HFFc6 (cell line): ENCODE results near the gene SRL. TPM values are rescaled to one million over a fixed set of nuclear protein-coding genes. Genes with fewer than 3 reads are reported as not detected.
A peak's percentile ranks its signal among the peaks of the same experiment; 100 is the strongest.
"Not testable (repeated sequence)": the region's sequence is repeated elsewhere in the genome, so short reads cannot be mapped to it uniquely, and the experiment has no call there.

ENCODE experiments used
- DNase-seq: peaks from one replicate; pipeline ENCODE4 v3.0.0-alpha.2; 2018
- H3K27ac Mint-ChIP-seq: 2 replicates; pipeline ENCODE4 v1.8.0; 2020; ENCODE audit warnings: mild to moderate bottlenecking, mixed read lengths
- H3K27me3 Mint-ChIP-seq: 2 replicates; pipeline ENCODE4 v1.8.0; 2021; ENCODE audit warnings: mild to moderate bottlenecking, moderate library complexity, mixed read lengths; ENCODE audit not compliant: insufficient read depth
- H3K36me3 Mint-ChIP-seq: 2 replicates; pipeline ENCODE4 v1.8.0; 2021; ENCODE audit warnings: low read depth, mixed read lengths
- H3K4me1 Mint-ChIP-seq: 2 replicates; pipeline ENCODE4 v1.8.0; 2020; ENCODE audit warnings: low read depth, mixed read lengths
- H3K4me3 Mint-ChIP-seq: 2 replicates; pipeline ENCODE4 v1.8.0; 2020; ENCODE audit warnings: mild to moderate bottlenecking, moderate library complexity, mixed read lengths
- H3K9me3 Mint-ChIP-seq: 2 replicates; pipeline ENCODE4 v1.8.0; 2020; ENCODE audit warnings: mild to moderate bottlenecking, mixed read lengths
- CTCF ChIP-seq: fragments of 200-600 bp; sonication (generic); IDR thresholded peaks from 2 replicates; pipeline ENCODE4 v1.5.0; 2021; ENCODE audit warnings: antibody characterized with exemption, mild to moderate bottlenecking
- total RNA-seq, 6 experiments: library from RNA; stranded (reverse); fragmentation: NEBNext Ultra II Directional; extraction: Animal tissue kit (Norgen Biotek cat#: 25700); gene quantifications; 2 replicates in 1 of 6; 3 replicates in 5 of 6; pipeline ENCODE4 v1.2.3, GENCODE V29; 2021

SRL gene
- total RNA-seq, 6 experiments from 2014 or later: not detected

- H3K9me3 Mint-ChIP-seq: no peaks in the 10 kb centered on the region
- TF ChIP-seq CTCF: no peak
- no peaks in the 10 kb centered on the region for H3K36me3 Mint-ChIP-seq
- H3K4me3 Mint-ChIP-seq: no peak overlapping the region
- peak overlapping the region; percentile 95; the same call in 1 of the 2 replicates for H3K27ac Mint-ChIP-seq
- DNase-seq: no peak
- peaks cover 21% of the 10 kb centered on the region for H3K4me1 Mint-ChIP-seq
- H3K27me3 Mint-ChIP-seq: no peaks in the 10 kb centered on the region; the same call in 1 of the 2 replicates
These were observed 26.8 kb downstream of the SRL start for GRCh38 chr16:4215106-4215505.

- H3K4me1 Mint-ChIP-seq: peaks cover 21% of the 10 kb centered on the region
- H3K4me3 Mint-ChIP-seq: peak overlapping the region; percentile 69
- DNase-seq: peak; percentile 87
- H3K27ac Mint-ChIP-seq: peak overlapping the region; percentile 95
- H3K9me3 Mint-ChIP-seq: no peaks in the 10 kb centered on the region
- no peaks in the 10 kb centered on the region for H3K36me3 Mint-ChIP-seq
- no peak for TF ChIP-seq CTCF
- no peaks in the 10 kb centered on the region; the same call in 1 of the 2 replicates for H3K27me3 Mint-ChIP-seq
These were observed 27.7 kb downstream of the SRL start for GRCh38 chr16:4214215-4214621.

GRCh38 chr16:4213737-4214136 is 28.1 kb downstream of the SRL start:
- TF ChIP-seq CTCF: no peak
- H3K27me3 Mint-ChIP-seq: no peaks in the 10 kb centered on the region; the same call in 1 of the 2 replicates
- H3K4me1 Mint-ChIP-seq: peaks cover 21% of the 10 kb centered on the region
- peak overlapping the region; percentile 69 for H3K4me3 Mint-ChIP-seq
- no peak for DNase-seq
- peak overlapping the region; percentile 95 for H3K27ac Mint-ChIP-seq
- no peaks in the 10 kb centered on the region for H3K9me3 Mint-ChIP-seq
- H3K36me3 Mint-ChIP-seq: no peaks in the 10 kb centered on the region

GRCh38 chr16:4212934-4213296 is 29.0 kb downstream of the SRL start:
- no peak for TF ChIP-seq CTCF
- H3K27me3 Mint-ChIP-seq: peaks cover 2% of the 10 kb centered on the region; the same call in 1 of the 2 replicates
- H3K36me3 Mint-ChIP-seq: no peaks in the 10 kb centered on the region
- DNase-seq: peak; percentile 39
- H3K9me3 Mint-ChIP-seq: no peaks in the 10 kb centered on the region
- H3K4me3 Mint-ChIP-seq: peak overlapping the region; percentile 55
- H3K27ac Mint-ChIP-seq: peak overlapping the region; percentile 95
- peaks cover 18% of the 10 kb centered on the region for H3K4me1 Mint-ChIP-seq

- Mint-ChIP-seq H3K9me3 (no peaks in the 10 kb centered on the region), H3K36me3 (no peaks in the 10 kb centered on the region), H3K4me1 (peaks cover 13% of the 10 kb centered on the region), H3K4me3 (no peak overlapping the region; the same call in 1 of the 2 replicates), H3K27ac (peak overlapping the region; percentile 95), H3K27me3 (peaks cover 2% of the 10 kb centered on the region; the same call in 1 of the 2 replicates)
- TF ChIP-seq CTCF: no peak
- no peak for DNase-seq
These were observed 29.5 kb downstream of the SRL start for GRCh38 chr16:4212211-4212933.

GRCh38 chr16:4211445-4212210 is 30.3 kb downstream of the SRL start:
- H3K27me3 Mint-ChIP-seq, DNase-seq, H3K4me3 Mint-ChIP-seq, H3K27ac Mint-ChIP-seq, H3K9me3 Mint-ChIP-seq, H3K36me3 Mint-ChIP-seq: not testable (repeated sequence)
- H3K4me1 Mint-ChIP-seq: peaks cover 12% of the 10 kb centered on the region
